Mucosa of stomach (tissue), 1 donor: ENCODE results near the gene EMC10.
A peak's percentile ranks its signal among the peaks of the same experiment; 100 is the strongest.

Experiments
- H3K27me3 ChIP-seq: one replicate; pipeline ENCODE4 v1.7.0; 2013; ENCODE audit warnings: mild to moderate bottlenecking, low read length; ENCODE audit not compliant: control insufficient read depth, insufficient read depth
- H3K36me3 ChIP-seq: one replicate; pipeline ENCODE4 v1.7.0; 2013; ENCODE audit warnings: low read length; ENCODE audit not compliant: control insufficient read depth, insufficient read depth
- H3K4me1 ChIP-seq: one replicate; pipeline ENCODE4 v1.7.0; 2013; ENCODE audit warnings: mild to moderate bottlenecking, low read length; ENCODE audit not compliant: control insufficient read depth, insufficient read depth
- H3K4me3 ChIP-seq: one replicate; pipeline ENCODE4 v1.7.0; 2013; ENCODE audit warnings: low read length
- H3K9ac ChIP-seq: one replicate; pipeline ENCODE4 v1.7.0; 2013; ENCODE audit warnings: mild to moderate bottlenecking, low read length, moderate library complexity
- H3K9me3 ChIP-seq: one replicate; pipeline ENCODE4 v1.7.0; 2013; ENCODE audit warnings: mild to moderate bottlenecking, low read length, moderate library complexity; ENCODE audit not compliant: control insufficient read depth
- donor health status: Pancreatic carcinoma.

The EMC10 gene

DNA sequence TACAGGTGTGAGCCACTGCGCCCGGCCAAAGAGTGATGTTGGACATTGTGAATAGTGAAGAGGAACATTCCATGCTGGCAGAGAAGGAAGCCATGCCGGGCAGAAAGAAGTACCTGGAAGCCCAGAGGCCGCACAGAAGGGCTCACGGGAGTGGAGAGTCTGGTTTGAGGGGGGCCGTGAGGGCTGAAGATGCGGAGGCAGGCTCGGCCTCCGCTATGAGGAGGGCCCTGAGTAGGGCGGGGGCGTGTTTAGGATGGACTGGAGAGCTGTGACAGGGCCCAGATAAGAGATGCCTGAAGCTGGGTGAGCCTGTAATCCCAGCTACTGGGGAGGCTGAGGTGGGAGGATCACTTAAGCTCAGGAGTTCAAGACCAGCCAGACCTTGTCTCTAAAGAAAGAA is 33.1 kb downstream of the EMC10 start:
- peaks cover 8% of the 10 kb centered on the region for H3K4me1 ChIP-seq
- H3K27me3 ChIP-seq, result no peaks in the 10 kb centered on the region
- H3K36me3 ChIP-seq, result no peaks in the 10 kb centered on the region
- peak overlapping the region; percentile 15 for H3K9ac ChIP-seq
- no peak overlapping the region for H3K4me3 ChIP-seq
- no peaks in the 10 kb centered on the region for H3K9me3 ChIP-seq

DNA sequence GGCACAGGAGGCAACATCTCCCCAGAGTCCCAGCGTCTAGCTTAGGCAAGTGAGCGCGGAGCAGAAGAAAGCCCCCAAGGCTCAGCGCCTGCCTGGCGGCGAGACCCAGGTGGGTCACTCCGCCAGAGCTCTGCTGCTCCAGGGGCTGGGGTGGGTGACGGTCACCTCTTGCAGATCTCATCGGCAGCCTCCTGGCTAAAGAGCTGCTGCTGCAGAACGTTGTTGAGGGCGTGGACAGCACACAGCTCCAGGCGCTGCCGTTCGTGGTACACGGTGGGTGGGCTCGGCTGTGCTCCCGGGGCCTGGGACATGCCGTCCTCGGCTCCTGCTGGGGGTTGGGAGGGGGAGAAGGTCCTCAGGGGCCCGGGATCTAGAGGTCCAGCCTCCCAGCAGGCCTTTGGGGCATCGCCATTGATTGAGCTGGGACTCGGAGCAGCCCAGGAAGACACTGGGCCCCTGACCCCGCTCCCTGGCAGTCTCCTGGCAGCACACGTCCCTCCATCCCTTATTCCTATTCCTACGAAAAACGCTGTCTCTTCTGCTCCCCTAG is 33.9 kb downstream of the EMC10 start:
- H3K4me3 ChIP-seq, result peak overlapping the region; percentile 77
- peaks cover 8% of the 10 kb centered on the region for H3K4me1 ChIP-seq
- no peaks in the 10 kb centered on the region for H3K36me3 ChIP-seq
- no peaks in the 10 kb centered on the region for H3K27me3 ChIP-seq
- no peaks in the 10 kb centered on the region for H3K9me3 ChIP-seq
- peak overlapping the region; percentile 68 for H3K9ac ChIP-seq

DNA sequence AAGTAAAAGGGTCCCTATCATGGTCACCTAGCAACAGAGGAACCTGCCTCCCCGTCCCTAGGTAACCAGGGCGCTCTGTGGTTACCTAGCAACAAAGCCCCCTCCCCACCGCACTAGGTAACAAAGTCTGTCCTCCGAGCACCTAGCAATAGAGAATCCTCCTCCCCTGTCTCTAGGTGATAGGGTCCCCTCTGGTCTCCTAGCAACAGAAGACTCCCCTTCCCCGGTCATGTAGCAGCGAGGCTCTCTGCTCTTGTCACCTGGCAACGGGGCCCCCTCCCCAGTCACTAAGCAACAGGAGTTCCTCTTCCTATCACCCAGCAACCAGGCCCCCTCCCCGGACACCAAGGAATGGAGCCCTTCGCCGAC is 34.4 kb downstream of the EMC10 start:
- no peaks in the 10 kb centered on the region for H3K36me3 ChIP-seq

DNA sequence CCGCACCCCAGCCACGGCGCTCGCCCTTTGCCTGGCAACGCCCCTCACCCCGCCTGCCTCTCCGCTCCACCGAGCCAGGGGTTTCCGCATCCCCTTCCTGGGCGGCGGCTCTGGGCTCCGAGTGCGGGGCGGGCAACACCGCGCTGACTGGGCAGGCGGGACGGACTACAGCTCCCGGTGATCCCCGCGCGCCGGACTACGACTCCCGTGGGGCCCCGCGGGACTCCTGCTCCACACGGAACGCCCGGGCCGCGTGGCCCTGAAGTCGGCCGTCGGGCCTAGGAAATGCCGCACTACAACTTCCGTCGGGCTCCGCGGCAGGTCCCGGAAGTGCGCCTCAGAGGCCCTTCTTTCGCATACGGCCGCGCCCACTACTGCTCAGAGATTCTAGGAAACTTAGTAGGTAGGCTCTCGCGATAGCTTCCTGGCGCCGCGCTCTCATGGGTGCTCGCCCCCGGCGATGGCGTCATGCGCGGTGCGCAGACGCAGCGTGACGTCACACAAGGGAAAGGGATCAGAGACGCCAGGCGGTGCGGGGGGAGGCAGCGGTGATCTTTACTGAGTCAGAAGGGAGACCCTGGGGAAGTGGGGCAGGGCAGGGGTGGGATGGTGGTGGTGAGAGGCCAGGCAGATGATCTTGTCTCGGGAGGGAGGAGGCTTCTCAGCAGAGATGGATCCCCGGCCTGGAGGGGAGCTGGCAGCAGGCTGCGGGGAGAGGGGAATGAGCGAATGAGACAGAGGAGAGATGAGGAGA is 34.9 kb downstream of the EMC10 start, which contains the start of gene JOSD2:
Gene JOSD2, minus strand, starts transcription at position 123 of the 754 bp plus-strand sequence. CDS start 760 bp downstream, outside the sequence.
- Histone ChIP-seq H3K27me3 (no peaks in the 10 kb centered on the region), H3K36me3 (no peaks in the 10 kb centered on the region), H3K4me1 (peaks cover 8% of the 10 kb centered on the region), H3K9me3 (no peaks in the 10 kb centered on the region), H3K9ac (peak within 1 kb of the TSS; percentile 68), H3K4me3 (peak within 1 kb of the TSS; percentile 77)

More for the DNA sequence above, 34.4 kb downstream of the EMC10 start:
- Histone ChIP-seq H3K9ac (peak overlapping the region; percentile 68), H3K9me3 (no peaks in the 10 kb centered on the region), H3K4me1 (peaks cover 8% of the 10 kb centered on the region), H3K4me3 (peak overlapping the region; percentile 77), H3K27me3 (no peaks in the 10 kb centered on the region)

DNA sequence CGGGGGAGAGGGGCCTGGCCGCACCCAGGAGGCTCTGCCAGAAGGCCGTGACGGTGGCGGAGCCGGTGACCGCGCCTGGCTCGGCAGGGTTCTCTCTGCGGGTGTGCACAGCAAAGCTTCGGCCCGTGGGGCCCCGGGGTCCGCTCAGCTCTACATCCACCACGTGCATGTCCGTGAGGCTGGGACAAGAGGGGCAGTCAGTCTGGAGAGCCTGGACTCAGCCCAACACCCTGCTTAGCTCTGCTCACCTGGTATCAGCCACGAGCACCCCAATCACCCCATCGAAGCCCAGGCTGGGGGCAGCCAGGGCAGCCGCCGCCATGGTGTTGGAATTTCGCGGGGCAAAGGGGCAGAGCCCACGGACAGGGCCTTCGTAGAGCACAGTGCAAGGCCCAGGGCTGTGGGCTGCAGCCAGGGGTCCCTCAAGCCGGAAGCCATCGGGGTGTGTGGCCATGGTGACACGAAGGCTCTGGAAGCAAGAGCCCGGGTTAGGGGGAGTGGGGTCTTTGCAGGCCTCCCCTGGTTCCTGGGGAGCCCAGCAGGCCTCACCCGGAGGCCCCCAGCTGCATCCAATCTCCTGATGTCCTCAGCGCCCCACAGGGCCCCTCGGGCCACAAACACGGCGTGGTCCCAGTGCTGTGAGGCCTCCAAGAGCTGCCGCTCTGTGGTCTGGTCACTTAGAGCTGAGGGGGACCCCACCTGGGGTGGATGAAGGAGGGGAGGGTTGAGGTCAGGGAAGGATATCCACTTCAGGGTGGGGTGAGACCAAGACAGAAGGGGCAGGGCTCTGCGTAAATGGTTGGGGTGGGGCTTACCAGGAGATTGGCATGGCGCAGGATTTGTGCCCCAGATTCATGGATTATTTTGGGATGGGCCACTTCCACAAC is 36.0 kb downstream of the EMC10 start:
- H3K9me3 ChIP-seq, result no peaks in the 10 kb centered on the region
- H3K27me3 ChIP-seq, result no peaks in the 10 kb centered on the region
- no peak overlapping the region for H3K9ac ChIP-seq
- peaks cover 8% of the 10 kb centered on the region for H3K4me1 ChIP-seq
- H3K4me3 ChIP-seq, result no peak overlapping the region
- H3K36me3 ChIP-seq, result no peaks in the 10 kb centered on the region

DNA sequence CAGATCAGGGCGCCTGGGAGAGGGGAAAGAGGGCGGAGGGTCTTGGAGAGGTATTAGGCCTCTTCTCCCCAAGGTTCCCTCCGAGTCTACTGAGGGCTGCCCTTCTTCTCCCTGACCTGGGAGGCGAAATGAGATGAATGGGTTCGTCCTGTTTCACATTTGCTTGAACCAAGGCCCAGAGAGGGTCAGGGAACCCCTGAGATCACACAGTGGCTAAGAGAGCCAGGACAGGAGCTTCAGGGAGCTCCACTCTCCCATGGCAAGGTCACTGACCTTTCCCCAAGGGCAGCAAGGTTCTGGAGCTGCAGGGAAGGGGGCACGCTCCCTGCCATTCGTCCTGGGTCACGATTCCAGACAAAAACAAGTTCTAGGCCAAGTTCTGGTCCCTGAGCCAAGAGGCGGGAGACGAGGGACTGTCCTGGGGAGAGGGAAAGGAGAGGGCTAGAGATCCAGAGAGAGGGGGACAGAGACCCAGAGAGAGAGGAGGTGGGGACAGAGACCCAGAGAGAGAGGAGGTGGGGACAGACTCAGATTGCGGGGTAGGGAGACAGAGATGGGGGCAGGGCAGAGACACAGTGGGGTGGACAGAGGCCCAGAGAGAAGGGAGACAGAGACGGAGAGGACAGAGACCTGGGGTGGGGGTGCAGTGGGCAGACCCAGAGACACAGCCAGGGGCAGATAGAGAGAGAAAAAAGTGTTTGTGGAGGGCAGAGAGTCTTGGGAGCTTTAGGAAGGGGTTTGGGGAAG is 36.9 kb downstream of the EMC10 start:
- no peaks in the 10 kb centered on the region for H3K36me3 ChIP-seq
- no peak overlapping the region for H3K9ac ChIP-seq
- H3K4me1 ChIP-seq, result peaks cover 8% of the 10 kb centered on the region
- H3K4me3 ChIP-seq, result no peak overlapping the region
- no peaks in the 10 kb centered on the region for H3K27me3 ChIP-seq
- H3K9me3 ChIP-seq, result no peaks in the 10 kb centered on the region

DNA sequence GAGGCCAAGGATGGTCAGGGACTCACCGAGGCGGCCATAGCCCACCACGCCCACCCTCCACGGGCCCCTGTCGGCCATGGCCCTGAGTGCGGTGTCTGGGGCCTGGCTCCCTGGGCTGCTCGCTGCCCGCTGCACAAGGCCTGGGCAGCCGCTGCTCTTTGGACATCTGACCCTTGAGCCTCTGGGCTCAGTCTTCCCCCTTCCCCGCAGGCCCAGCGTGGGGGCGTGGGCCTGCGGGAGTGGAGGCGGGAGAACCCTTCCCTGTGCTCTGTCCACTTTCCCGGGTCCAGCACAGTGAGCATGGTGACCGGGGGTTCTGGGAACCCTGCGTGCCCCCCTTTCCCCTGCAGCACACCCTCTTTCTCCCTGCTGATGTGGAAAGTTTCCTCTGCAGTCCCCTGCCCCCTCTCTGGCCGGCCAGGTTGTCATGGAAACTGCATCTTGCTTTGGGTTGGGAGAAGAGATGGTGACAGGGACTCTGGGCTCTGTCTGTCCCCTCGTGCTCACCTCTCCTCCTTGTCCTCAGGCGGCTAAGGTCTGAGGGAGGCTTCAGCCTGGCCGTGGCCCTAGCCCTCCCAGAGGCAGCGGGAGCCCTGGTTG is 37.5 kb downstream of the EMC10 start, which contains the start of gene ASPDH:
Gene ASPDH, minus strand, starts transcription at position 168 of the 600 bp plus-strand sequence. Its CDS starts 90 bp downstream, at position 78.
- Histone ChIP-seq H3K27me3 (no peaks in the 10 kb centered on the region), H3K36me3 (no peaks in the 10 kb centered on the region), H3K4me1 (peaks cover 8% of the 10 kb centered on the region), H3K4me3 (no peak within 1 kb of the TSS), H3K9ac (no peak within 1 kb of the TSS), H3K9me3 (no peaks in the 10 kb centered on the region)

DNA sequence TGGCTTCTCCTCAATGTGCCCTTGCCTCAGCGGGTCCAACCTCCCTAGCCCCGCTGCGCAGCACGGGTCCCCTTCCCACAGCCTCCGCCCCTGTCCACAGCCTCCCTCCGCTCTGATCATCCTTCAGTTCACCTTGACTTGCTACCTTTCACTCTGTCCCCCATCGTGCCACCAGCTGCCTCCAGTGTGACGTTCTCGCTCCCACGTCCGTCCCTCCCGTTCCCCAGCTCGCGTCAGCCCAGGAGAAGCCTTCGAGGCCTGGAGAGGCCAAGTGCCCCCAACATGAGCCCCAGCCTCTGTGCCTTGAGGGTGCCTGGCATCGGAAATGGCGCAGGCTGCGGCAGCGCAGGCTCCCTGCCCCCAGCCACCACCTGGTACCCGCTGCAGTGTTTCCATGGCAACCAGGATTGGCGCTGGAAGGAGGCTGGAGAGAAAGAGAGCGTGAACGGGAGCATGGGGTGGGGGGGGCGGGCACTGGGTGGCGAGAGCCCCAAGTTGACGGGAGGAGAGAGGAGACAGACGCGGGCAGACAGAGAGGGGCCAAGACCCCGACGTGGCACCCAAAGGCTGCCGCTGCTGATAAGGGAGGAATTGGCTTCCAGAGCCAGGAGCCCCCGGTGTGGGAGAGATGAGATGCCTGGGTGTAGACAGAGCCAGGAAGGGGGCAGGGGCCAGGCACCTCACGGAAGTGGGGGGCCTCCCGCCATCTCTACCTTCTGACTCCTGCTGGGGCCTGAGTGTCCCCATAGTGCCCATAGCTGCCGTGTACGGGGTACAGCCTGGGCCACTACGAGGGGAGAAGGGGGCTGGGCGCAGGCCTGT is 38.2 kb downstream of the EMC10 start:
- no peak overlapping the region for H3K4me3 ChIP-seq

DNA sequence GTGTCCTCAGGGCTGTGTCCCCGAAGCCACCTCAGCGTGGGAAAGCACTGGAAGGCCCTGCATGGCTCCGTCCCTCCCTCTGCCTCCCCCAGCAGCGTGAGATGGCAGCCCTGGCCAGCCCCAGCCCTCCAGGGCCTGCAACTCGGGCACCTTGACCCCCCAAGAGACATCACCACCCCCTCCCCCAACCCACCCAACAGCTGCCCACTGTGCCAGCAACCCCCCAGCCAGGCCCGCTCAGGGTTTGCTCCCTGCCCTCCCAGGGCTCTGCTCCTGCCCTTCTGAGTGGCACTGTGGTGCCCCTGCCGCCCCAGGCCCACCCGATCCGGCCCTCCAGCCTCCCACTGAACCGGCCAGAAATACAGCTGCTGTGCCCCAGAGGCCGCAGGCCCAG is 38.9 kb downstream of the EMC10 start:
- no peaks in the 10 kb centered on the region for H3K36me3 ChIP-seq
- no peak overlapping the region for H3K4me3 ChIP-seq
- H3K9ac ChIP-seq, result no peak overlapping the region
- H3K4me1 ChIP-seq, result peaks cover 6% of the 10 kb centered on the region
- H3K27me3 ChIP-seq, result no peaks in the 10 kb centered on the region
- H3K9me3 ChIP-seq, result no peaks in the 10 kb centered on the region

More for the DNA sequence above, 38.2 kb downstream of the EMC10 start:
- H3K27me3 ChIP-seq, result no peaks in the 10 kb centered on the region
- H3K4me1 ChIP-seq, result peaks cover 8% of the 10 kb centered on the region
- H3K9ac ChIP-seq, result no peak overlapping the region
- H3K9me3 ChIP-seq, result no peaks in the 10 kb centered on the region
- H3K36me3 ChIP-seq, result no peaks in the 10 kb centered on the region

DNA sequence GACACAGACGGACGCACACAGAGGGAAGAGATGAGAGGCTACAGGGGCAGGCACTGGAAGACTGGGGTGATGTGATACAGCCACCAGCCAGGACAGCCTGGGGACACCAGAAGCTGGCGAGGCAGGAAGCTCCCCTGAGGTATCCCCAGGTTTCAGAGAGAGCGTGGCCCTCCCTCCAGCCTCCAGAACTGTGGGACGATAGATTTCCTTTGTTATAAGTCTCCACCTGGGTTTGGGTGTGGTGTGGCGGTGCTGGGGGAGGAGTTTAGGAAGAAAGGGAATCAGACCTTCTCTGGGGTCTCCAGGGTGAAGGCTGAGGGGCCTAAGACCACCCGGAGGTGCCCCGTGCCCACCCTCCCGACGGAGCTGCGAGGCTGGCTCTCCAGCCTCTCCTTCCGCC is 40.1 kb downstream of the EMC10 start:
- H3K36me3 ChIP-seq, result no peaks in the 10 kb centered on the region
- H3K9me3 ChIP-seq, result no peaks in the 10 kb centered on the region
- no peaks in the 10 kb centered on the region for H3K27me3 ChIP-seq
- no peak overlapping the region for H3K4me3 ChIP-seq
- H3K4me1 ChIP-seq, result no peaks in the 10 kb centered on the region
- H3K9ac ChIP-seq, result no peak overlapping the region
